Subcutaneous adipose tissue (tissue), 4 donors: ENCODE results near the gene GABRB1. TPM values are rescaled to one million over a fixed set of nuclear protein-coding genes. Genes with fewer than 3 reads are reported as not detected.

Experiments used
- CTCF ChIP-seq: fragments of 450-650 bp; IDR thresholded peaks from one replicate; pipeline ENCODE4 v1.5.1; 2016; ENCODE audit warnings: low read depth, mild to moderate bottlenecking, control low read depth, antibody characterized with exemption, moderate library complexity
- total RNA-seq, 4 donors: library from RNA; depleted of rRNA; stranded (reverse); fragments of >200 nt; gene quantifications; one replicate each; pipeline ENCODE4 v1.1.0, GENCODE V29; 2016

The GABRB1 gene
- total RNA-seq, 4 donors from 2014 or later, result not detected

GRCh38 chr4:47373709-47374108 is 342.3 kb downstream of the GABRB1 start:
- no peak for TF ChIP-seq CTCF

DNA sequence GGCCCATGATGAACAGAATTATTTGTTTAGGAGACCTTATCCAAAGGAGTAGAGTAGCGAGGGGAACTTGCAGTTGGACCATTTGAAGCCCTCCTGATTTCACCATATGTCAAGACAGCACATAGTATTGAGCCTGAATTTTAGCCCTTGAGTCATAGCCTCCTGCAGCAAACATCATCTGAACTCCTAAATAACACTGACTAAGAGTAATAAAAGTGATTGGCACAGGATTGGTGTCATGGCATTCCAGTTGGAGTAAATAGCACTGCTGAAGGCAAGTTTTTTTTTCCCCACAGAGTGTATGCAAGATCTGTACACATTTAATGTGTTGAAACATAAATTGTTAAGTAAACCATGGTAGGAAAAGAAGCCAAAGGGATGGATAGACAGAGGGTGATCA is 343.1 kb downstream of the GABRB1 start:
- no peak for TF ChIP-seq CTCF

DNA sequence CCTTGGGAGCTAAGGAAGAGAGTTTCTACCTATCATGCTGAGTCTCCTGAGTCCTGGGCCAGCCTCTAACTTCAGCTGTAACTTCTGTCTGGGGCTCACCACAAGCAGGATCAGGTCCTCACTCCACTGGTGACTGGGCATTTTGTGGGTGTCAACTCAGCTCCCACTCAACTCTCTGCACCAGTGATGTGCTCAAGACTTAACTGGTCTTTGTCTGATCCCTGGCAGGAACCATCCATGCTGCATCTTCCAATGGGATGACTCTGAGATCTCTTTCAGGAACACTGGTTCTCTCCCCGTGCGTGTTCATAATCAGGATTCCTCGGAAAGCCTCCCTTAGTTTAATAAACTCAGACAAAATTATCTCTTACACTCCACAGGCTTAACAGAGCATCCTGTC is 349.8 kb downstream of the GABRB1 start:
- TF ChIP-seq CTCF, result no peak

- TF ChIP-seq CTCF, result no peak
Observed at GRCh38 chr4:47382846-47383360, 351.5 kb downstream of the GABRB1 start.

DNA sequence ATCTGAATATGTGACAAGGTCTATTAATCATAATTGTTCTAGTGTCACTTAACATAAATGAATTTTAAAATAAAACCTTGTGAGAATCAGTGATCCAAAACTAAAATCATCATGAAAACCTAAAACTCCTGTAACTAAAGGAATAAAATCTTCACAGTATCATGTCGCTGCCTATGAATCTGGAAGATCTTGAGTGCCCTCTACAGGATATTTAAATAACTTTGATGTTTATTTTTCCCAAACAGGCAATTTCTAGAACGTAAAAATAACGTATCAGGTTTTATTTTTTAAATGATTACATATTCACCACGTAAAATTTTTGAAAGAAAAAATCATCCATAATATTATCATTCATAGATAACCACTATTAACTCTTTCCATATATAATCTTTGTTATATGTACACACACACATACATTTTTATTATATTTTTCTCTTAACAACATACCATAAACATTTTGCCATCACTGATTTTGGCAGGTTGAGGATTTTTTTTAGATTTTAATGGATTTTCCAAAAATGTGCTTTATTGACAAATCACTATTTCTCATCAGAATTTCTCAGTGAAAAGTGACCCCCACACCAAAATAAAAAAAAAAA is 352.6 kb downstream of the GABRB1 start:
- TF ChIP-seq CTCF, result no peak

GRCh38 chr4:47386146-47386545 is 354.8 kb downstream of the GABRB1 start:
- no peak for TF ChIP-seq CTCF

DNA sequence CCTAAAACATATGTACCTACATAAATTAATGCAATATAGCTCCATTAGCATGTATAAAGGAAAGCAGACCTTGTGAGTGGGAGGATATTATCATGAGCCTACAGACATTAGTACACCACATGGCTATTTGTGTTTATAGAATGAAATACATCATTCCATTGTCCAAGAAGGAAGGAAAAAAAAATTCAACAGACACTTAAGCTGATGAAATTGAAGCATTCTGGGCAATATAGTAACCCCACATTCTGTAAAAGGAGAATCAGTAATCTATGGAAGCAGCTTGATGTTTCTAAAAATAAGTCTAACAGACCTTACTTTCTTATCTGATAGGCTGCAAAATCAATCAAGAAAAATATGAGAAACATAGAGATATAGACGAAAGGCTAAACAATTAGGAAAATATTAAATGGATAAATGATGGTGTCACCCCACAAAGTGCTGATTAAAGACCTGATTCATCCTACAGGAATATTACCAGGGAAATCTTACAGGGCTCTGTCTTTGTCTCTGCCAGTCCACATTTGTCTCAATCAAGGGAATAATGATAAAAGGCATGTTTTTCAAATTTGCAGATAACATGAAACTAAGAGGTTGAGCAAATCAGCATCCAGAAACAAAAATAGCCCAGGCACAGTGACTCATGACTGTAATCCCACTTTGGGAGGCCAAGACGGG is 355.3 kb downstream of the GABRB1 start:
- no peak for TF ChIP-seq CTCF
